ENCODE data around the gene TTC12. TPM values are rescaled to one million over a fixed set of nuclear protein-coding genes. Genes with fewer than 3 reads are reported as not detected.

TTC12 gene
- total and polyA plus RNA-seq, 9 of the 15 experiments (the other 6 are each of a cell fraction or from before 2014, with no cell fraction given): 5.1 to 19.9 (median 13.4) TPM

GRCh38 chr11:113304916-113305315, 9.5 kb upstream of the TTC12 start:
- in situ Hi-C loops (cut with MboI): loop anchor here (5.0 to 25.0 kb wide), 3 partner anchors 232 to 957 kb away; no protein-coding TSS in a partner anchor
- Histone ChIP-seq H3K4me3 (no peak overlapping the region), H3K27me3 (ENCODE audit: control insufficient read depth in 2 of 2, insufficient read depth in 2 of 2, low read length in 2 of 2) (peaks cover 5 to 16% of the 10 kb centered on the region in 2 experiments; a peak in 4 of 5 replicates), H2AFZ (ENCODE audit: low read depth, low read length) (no peak overlapping the region), H3K27ac (ENCODE audit: extremely low read depth, low read depth, low read length) (no peak overlapping the region), H4K20me1 (replicated peaks; ENCODE audit: control insufficient read depth, insufficient read depth, low read length) (no peaks in the 10 kb centered on the region), H3K79me2 (ENCODE audit: control insufficient read depth, insufficient read depth, low read length) (no peaks in the 10 kb centered on the region), H3K9ac (ENCODE audit: insufficient read depth in 1 of 2, low read depth in 2 of 2, low read length in 2 of 2) (no peak overlapping the region), H3K4me1 (replicated peaks in 1 of 2; ENCODE audit: control insufficient read depth in 2 of 2, insufficient read depth in 2 of 2, low read length in 2 of 2) (no peaks in the 10 kb centered on the region), H3K4me2 (ENCODE audit: insufficient read depth, low read length) (no peak overlapping the region), H3K9me1 (ENCODE audit: control insufficient read depth, insufficient read depth, low read length) (no peaks in the 10 kb centered on the region), H3K9me3 (replicated peaks; ENCODE audit: control insufficient read depth, insufficient read depth, low read depth, low read length) (no peaks in the 10 kb centered on the region), H3K36me3 (ENCODE audit: control insufficient read depth, insufficient read depth, low read length) (no peaks in the 10 kb centered on the region)
- FAIRE-seq: no peak
- no peak for ATAC-seq
- intact Hi-C loops (cut with micrococcal nuclease): loop anchor here (1.0 to 10.0 kb wide), 5 partner anchors 190 to 957 kb away; no protein-coding TSS in a partner anchor
- BruUV-seq (replicated peaks): no TSS peak
- ChIA-PET CTCF (ENCODE audit: low intra/inter-chr PET ratio) (interaction anchor here (0.9 to 3.1 kb wide), 3 partner anchors 420 to 492 kb away, joined by 4 to 24 read pairs (median 7); no protein-coding TSS in a partner anchor), POLR2A (interaction anchor here (1.2 kb wide), 1 partner anchor 9 kb away, joined by 3 read pairs; no protein-coding TSS in a partner anchor)
- no peak for DNase-seq (ENCODE audit: extremely low read depth in 1 of 4, low spot score in 3 of 4)
- no peak for TF ChIP-seq ZBTB17 (CRISPR knock-in tag; IDR thresholded peaks at IDR 0.05)
- TF ChIP-seq TEAD1 (CRISPR knock-in tag; IDR thresholded peaks at IDR 0.05): no peak
- no peak for TF ChIP-seq MGA (IDR thresholded peaks at IDR 0.05)
- no peak for TF ChIP-seq CCAR2 (IDR thresholded peaks at IDR 0.05; ENCODE audit: low read depth, low read length)
- no peak for TF ChIP-seq TEAD2 (tag; IDR thresholded peaks at IDR 0.05)
- no peak for TF ChIP-seq ZSCAN29 (IDR thresholded peaks at IDR 0.05)
- no peak for TF ChIP-seq ZNF551 (CRISPR knock-in tag; IDR thresholded peaks at IDR 0.05)
- no peak for TF ChIP-seq MIER1 (IDR thresholded peaks at IDR 0.05; ENCODE audit: low read depth)
- no peak for TF ChIP-seq KLF10 (CRISPR knock-in tag; IDR thresholded peaks at IDR 0.05)
- no peak for TF ChIP-seq ZNF584 (CRISPR knock-in tag; IDR thresholded peaks at IDR 0.05; ENCODE audit: low read depth)
